ENCODE data around the gene FA2H.

GRCh38 chr16:74717367-74717766 lies 57.3 kb downstream of the FA2H start:
- TF ChIP-seq, protein P1, sequence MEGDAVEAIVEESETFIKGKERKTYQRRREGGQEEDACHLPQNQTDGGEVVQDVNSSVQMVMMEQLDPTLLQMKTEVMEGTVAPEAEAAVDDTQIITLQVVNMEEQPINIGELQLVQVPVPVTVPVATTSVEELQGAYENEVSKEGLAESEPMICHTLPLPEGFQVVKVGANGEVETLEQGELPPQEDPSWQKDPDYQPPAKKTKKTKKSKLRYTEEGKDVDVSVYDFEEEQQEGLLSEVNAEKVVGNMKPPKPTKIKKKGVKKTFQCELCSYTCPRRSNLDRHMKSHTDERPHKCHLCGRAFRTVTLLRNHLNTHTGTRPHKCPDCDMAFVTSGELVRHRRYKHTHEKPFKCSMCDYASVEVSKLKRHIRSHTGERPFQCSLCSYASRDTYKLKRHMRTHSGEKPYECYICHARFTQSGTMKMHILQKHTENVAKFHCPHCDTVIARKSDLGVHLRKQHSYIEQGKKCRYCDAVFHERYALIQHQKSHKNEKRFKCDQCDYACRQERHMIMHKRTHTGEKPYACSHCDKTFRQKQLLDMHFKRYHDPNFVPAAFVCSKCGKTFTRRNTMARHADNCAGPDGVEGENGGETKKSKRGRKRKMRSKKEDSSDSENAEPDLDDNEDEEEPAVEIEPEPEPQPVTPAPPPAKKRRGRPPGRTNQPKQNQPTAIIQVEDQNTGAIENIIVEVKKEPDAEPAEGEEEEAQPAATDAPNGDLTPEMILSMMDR (conservative IDR thresholded peaks at IDR 0.05 in 1 of 2, IDR thresholded peaks at IDR 0.05 in 1 of 2; ENCODE audit: extremely low read depth in 1 of 2, insufficient read depth in 1 of 2, low read depth in 1 of 2, low read length in 2 of 2): no peak
- TF ChIP-seq EZH2 (IDR thresholded peaks at IDR 0.05; ENCODE audit: borderline replicate concordance, low read length): no peak

Measured in mammary epithelial cell (primary cell).